Embryonic facial prominence (tissue), 1 donor: ENCODE measurements around the gene CRYBA4.
A peak's percentile ranks its signal among the peaks of the same experiment; 100 is the strongest.

Source experiments
- DNase-seq: peaks from one replicate; pipeline ENCODE4 v3.0.0-alpha.2; 2016; ENCODE audit errors: extremely low spot score

The CRYBA4 gene

GRCh38 chr22:26621663-26622062 is at the start of gene CRYBA4:
CRYBA4 (plus strand) TSS chr22:26621963; CDS start chr22:26622597, 634 bp downstream.
- no peak for DNase-seq

- no peak for DNase-seq
Observed at GRCh38 chr22:26573026-26573662, 48.6 kb upstream of the CRYBA4 start.

GRCh38 chr22:26574001-26574723 is 47.6 kb upstream of the CRYBA4 start:
- DNase-seq: no peak

- no peak for DNase-seq
Observed at GRCh38 chr22:26576026-26576680, 45.6 kb upstream of the CRYBA4 start.

GRCh38 chr22:26577081-26577480 is 44.7 kb upstream of the CRYBA4 start:
- DNase-seq: no peak

- no peak for DNase-seq
Observed at GRCh38 chr22:26579331-26579886, 42.4 kb upstream of the CRYBA4 start.

GRCh38 chr22:26580240-26580962 is 41.4 kb upstream of the CRYBA4 start:
- DNase-seq: no peak

GRCh38 chr22:26581026-26581425 is 40.7 kb upstream of the CRYBA4 start:
- no peak for DNase-seq

GRCh38 chr22:26581633-26582168 is 40.1 kb upstream of the CRYBA4 start:
- DNase-seq: no peak

GRCh38 chr22:26584010-26584409 is 37.8 kb upstream of the CRYBA4 start:
- DNase-seq: no peak

GRCh38 chr22:26585104-26585790 is 36.5 kb upstream of the CRYBA4 start:
- DNase-seq: no peak

GRCh38 chr22:26586556-26587325 is 35.0 kb upstream of the CRYBA4 start:
- DNase-seq: no peak

GRCh38 chr22:26587991-26588613 is 33.7 kb upstream of the CRYBA4 start:
- no peak for DNase-seq

- no peak for DNase-seq
Observed at GRCh38 chr22:26588729-26589366, 32.9 kb upstream of the CRYBA4 start.

GRCh38 chr22:26589367-26589844 is 32.4 kb upstream of the CRYBA4 start:
- DNase-seq: no peak

GRCh38 chr22:26589845-26590736 is 31.7 kb upstream of the CRYBA4 start, which contains the start of gene TPST2:
TPST2 (minus strand) TSS chr22:26590132; CDS start chr22:26541630, 48,502 bp downstream.
- DNase-seq: peak; percentile 31

GRCh38 chr22:26592421-26592891 is 29.3 kb upstream of the CRYBA4 start:
- DNase-seq: no peak

- no peak for DNase-seq
Observed at GRCh38 chr22:26593763-26594162, 28.0 kb upstream of the CRYBA4 start.
